Tibial nerve (tissue), 4 donors: Measurements from ENCODE around the gene ARRB2. TPM values are rescaled to one million over a fixed set of nuclear protein-coding genes. Genes with fewer than 3 reads are reported as not detected.

Experiments
- DNase-seq, 2 donors: peaks; one replicate each; pipeline ENCODE4 v3.0.0-alpha.2; 2019; ENCODE audit warnings: low spot score in 2 of 2
- H3K27ac ChIP-seq, 4 donors: fragments of 200-600 bp; sonication (generic) in 3 of 4; one replicate each; pipeline ENCODE4 v1.5.1; 2017 to 2019; ENCODE audit warnings: mild to moderate bottlenecking in 1 of 4
- H3K27me3 ChIP-seq, 2 donors: fragments of 200-600 bp; sonication (generic) in 1 of 2; one replicate each; pipeline versions ENCODE4 v1.5.1 to v1.6.0; 2017 to 2019
- H3K36me3 ChIP-seq, 3 donors: fragments of 200-600 bp; sonication (generic); one replicate each; pipeline ENCODE4 v1.5.1; 2018 to 2019
- H3K4me1 ChIP-seq, 4 donors: fragments of 200-600 bp; sonication (generic) in 3 of 4; one replicate each; pipeline ENCODE4 v1.5.1; 2017 to 2019
- H3K4me3 ChIP-seq, 4 donors: fragments of 200-600 bp; sonication (generic) in 3 of 4; one replicate each; pipeline ENCODE4 v1.5.1; 2017 to 2019; ENCODE audit warnings: mild to moderate bottlenecking in 1 of 4, moderate library complexity in 1 of 4
- H3K9me3 ChIP-seq, 4 donors: fragments of 200-600 bp; sonication (generic) in 3 of 4; one replicate each; pipeline ENCODE4 v1.5.1; 2017 to 2019
- CTCF ChIP-seq, 5 experiments: fragments of 200-600 bp in 3 of 5; fragments of 450-650 bp in 2 of 5; sonication (generic) in 3 of 5; IDR thresholded peaks; one replicate each; pipeline ENCODE4 v1.5.1; 2016 to 2019; ENCODE audit warnings: antibody characterized with exemption in 5 of 5, mild to moderate bottlenecking in 3 of 5, moderate library complexity in 2 of 5
- EP300 ChIP-seq, 2 donors: sonication (generic); formaldehyde crosslinking; IDR thresholded peaks; one replicate each; pipeline ENCODE4 v1.6.1; 2017; ENCODE audit warnings: antibody characterized with exemption in 2 of 2, mild to moderate bottlenecking in 1 of 2
- POLR2A ChIP-seq, 2 donors: fragments of 450-650 bp; IDR thresholded peaks; one replicate each; pipeline ENCODE4 v1.6.1; 2017; ENCODE audit warnings: antibody characterized with exemption in 2 of 2, mild to moderate bottlenecking in 2 of 2, moderate library complexity in 2 of 2
- WGBS, 2 donors: methylation state at CpG; one replicate each; pipeline ENCODE4 v1.1.5; 2018; 5-methylcytosine and 5-hydroxymethylcytosine counted together
- total RNA-seq, 4 donors: library from RNA; depleted of rRNA; stranded (reverse); fragments of >200 nt; gene quantifications; one replicate each; pipeline ENCODE4 v1.1.0, GENCODE V29; 2016

Gene ARRB2
- total RNA-seq, 4 donors from 2014 or later: 50.2 to 103 (median 57.4) TPM

GRCh38 chr17:4744999-4745969, 34.9 kb downstream of the ARRB2 start:
- TF ChIP-seq EP300 (IDR thresholded peaks at IDR 0.05): no peak
- TF ChIP-seq CTCF (IDR thresholded peaks at IDR 0.05): no peak
- TF ChIP-seq POLR2A (IDR thresholded peaks at IDR 0.05): no peak
- Histone ChIP-seq H3K9me3 (no peaks in the 10 kb centered on the region), H3K27me3 (peaks cover 0 to 36% of the 10 kb centered on the region in 2 donors), H3K36me3 (no peaks in the 10 kb centered on the region), H3K4me3 (no peak overlapping the region), H3K4me1 (peaks cover 0 to 21% (median 0%) of the 10 kb centered on the region in 4 donors), H3K27ac (no peak overlapping the region)
- no peak for DNase-seq
- WGBS, 2 donors: 16 to 20% methylated on average over 31 to 36 of the region's 51 CpGs

- no peak for DNase-seq
- Histone ChIP-seq H3K9me3 (no peaks in the 10 kb centered on the region), H3K4me1 (peaks cover 0 to 20% (median 0%) of the 10 kb centered on the region in 4 donors), H3K27ac (peak overlapping the region in 2 of 4 donors; percentile 12 to 49), H3K4me3 (no peak overlapping the region), H3K36me3 (no peaks in the 10 kb centered on the region), H3K27me3 (peaks cover 0 to 49% of the 10 kb centered on the region in 2 donors)
- TF ChIP-seq EP300 (IDR thresholded peaks at IDR 0.05) (peak in 1 of 2 donors; percentile 67), POLR2A (IDR thresholded peaks at IDR 0.05) (no peak)
- 53 to 55% methylated on average over 5 of the region's 5 CpGs for WGBS, 2 donors
Observed at GRCh38 chr17:4747847-4748246, 37.4 kb downstream of the ARRB2 start.

- Histone ChIP-seq H3K4me3 (no peak overlapping the region), H3K27me3 (peaks cover 0 to 45% of the 10 kb centered on the region in 2 donors), H3K27ac (peak overlapping the region in 1 of 4 donors; percentile 4), H3K9me3 (no peaks in the 10 kb centered on the region), H3K36me3 (no peaks in the 10 kb centered on the region), H3K4me1 (peaks cover 0 to 20% (median 0%) of the 10 kb centered on the region in 4 donors)
- TF ChIP-seq EP300 (IDR thresholded peaks at IDR 0.05): no peak
- no peak for TF ChIP-seq CTCF (IDR thresholded peaks at IDR 0.05)
- TF ChIP-seq POLR2A (IDR thresholded peaks at IDR 0.05): no peak
- WGBS, 2 donors: 35 to 41% methylated on average over 4 of the region's 4 CpGs
- DNase-seq: no peak
Observed at GRCh38 chr17:4748686-4749085, 38.3 kb downstream of the ARRB2 start.

GRCh38 chr17:4750606-4751005, 40.2 kb downstream of the ARRB2 start:
- Histone ChIP-seq H3K36me3 (no peaks in the 10 kb centered on the region), H3K9me3 (no peaks in the 10 kb centered on the region), H3K4me3 (no peak overlapping the region), H3K27me3 (peaks cover 0 to 36% of the 10 kb centered on the region in 2 donors), H3K4me1 (peaks cover 0 to 12% (median 0%) of the 10 kb centered on the region in 4 donors), H3K27ac (no peak overlapping the region)
- DNase-seq: no peak
- TF ChIP-seq POLR2A (IDR thresholded peaks at IDR 0.05): no peak
- TF ChIP-seq EP300 (IDR thresholded peaks at IDR 0.05): no peak
- no peak for TF ChIP-seq CTCF (IDR thresholded peaks at IDR 0.05)
- 47 to 52% methylated on average over 3 of the region's 3 CpGs for WGBS, 2 donors

- Histone ChIP-seq H3K27me3 (peaks cover 0 to 24% of the 10 kb centered on the region in 2 donors), H3K27ac (no peak overlapping the region), H3K4me3 (no peak overlapping the region), H3K4me1 (peaks cover 0 to 9% (median 0%) of the 10 kb centered on the region in 4 donors), H3K9me3 (no peaks in the 10 kb centered on the region), H3K36me3 (no peaks in the 10 kb centered on the region)
- no peak for DNase-seq
- WGBS, 2 donors: 62 to 67% methylated on average over 5 of the region's 5 CpGs
- no peak for TF ChIP-seq CTCF (IDR thresholded peaks at IDR 0.05)
- no peak for TF ChIP-seq POLR2A (IDR thresholded peaks at IDR 0.05)
- peak in 1 of 2 donors; percentile 24 for TF ChIP-seq EP300 (IDR thresholded peaks at IDR 0.05)
Observed at GRCh38 chr17:4751932-4752331, 41.5 kb downstream of the ARRB2 start.
